Dendritic cell treated with granulocyte-macrophage colony-stimulating factor and Interleukin-4, amounts not matched to agents 40 ng/mL and 50 ng/mL, for 4 days (primary cell): Measurements from ENCODE around the gene SRPK3.

Experiments
- H3K27ac Mint-ChIP-seq: one replicate; pipeline ENCODE4 v1.8.0; 2022; ENCODE audit warnings: mild to moderate bottlenecking, mixed read lengths
- H3K27me3 Mint-ChIP-seq: one replicate; pipeline ENCODE4 v1.8.0; 2022; ENCODE audit warnings: mild to moderate bottlenecking, mixed read lengths
- H3K36me3 Mint-ChIP-seq: one replicate; pipeline ENCODE4 v1.8.0; 2022; ENCODE audit warnings: low read depth, mixed read lengths
- H3K4me1 Mint-ChIP-seq: one replicate; pipeline ENCODE4 v1.8.0; 2022; ENCODE audit warnings: low read depth, mixed read lengths
- H3K4me3 Mint-ChIP-seq: one replicate; pipeline ENCODE4 v1.8.0; 2022; ENCODE audit warnings: mild to moderate bottlenecking, moderate library complexity, mixed read lengths
- H3K9me3 Mint-ChIP-seq: one replicate; pipeline ENCODE4 v1.8.0; 2022; ENCODE audit warnings: mixed read lengths
- intact Hi-C: fragments of 100-400 bp; cut with micrococcal nuclease; formaldehyde crosslinking; loops from one replicate; pipeline ENCODE4 v1.15.0; 2022

SRPK3 gene, protein sequence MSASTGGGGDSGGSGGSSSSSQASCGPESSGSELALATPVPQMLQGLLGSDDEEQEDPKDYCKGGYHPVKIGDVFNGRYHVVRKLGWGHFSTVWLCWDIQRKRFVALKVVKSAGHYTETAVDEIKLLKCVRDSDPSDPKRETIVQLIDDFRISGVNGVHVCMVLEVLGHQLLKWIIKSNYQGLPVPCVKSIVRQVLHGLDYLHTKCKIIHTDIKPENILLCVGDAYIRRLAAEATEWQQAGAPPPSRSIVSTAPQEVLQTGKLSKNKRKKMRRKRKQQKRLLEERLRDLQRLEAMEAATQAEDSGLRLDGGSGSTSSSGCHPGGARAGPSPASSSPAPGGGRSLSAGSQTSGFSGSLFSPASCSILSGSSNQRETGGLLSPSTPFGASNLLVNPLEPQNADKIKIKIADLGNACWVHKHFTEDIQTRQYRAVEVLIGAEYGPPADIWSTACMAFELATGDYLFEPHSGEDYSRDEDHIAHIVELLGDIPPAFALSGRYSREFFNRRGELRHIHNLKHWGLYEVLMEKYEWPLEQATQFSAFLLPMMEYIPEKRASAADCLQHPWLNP

DNA sequence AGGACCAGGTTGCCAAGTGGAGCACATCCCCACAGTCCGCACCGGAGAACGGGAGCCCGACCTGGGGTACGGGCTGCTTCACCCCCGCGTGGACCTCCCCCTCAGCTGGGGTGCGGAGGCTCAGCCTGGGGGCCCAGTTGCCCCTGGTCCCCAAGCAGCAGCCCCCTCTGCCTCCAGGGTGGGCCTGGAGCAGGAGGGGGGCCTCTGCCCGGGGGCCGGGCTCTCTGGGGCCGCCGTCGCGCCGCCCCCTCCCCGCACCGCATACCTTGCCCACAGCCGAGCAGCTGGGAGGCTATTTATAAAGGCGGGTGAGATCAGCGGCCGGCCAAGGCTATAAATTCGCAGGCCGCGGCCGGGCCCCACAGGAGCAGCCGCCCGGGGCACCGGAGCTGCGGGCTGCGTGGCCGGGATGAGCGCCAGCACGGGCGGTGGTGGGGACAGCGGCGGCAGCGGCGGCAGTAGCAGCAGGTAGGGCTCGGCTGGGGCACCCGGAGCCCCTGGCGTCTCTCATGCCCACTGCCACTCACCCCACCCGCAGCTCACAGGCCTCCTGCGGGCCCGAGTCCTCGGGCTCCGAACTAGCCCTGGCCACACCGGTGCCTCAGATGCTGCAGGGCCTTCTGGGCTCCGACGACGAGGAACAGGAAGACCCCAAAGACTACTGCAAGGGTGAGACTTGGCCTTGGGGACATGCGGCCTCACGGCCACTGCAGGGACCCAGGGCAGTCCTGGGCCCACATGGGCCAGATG is at the start of gene SRPK3:
TSS of gene SRPK3 (plus strand) at position 364 of the 750 bp plus-strand sequence. CDS start at position 410, 46 bp downstream.
- intact Hi-C loops, result no loop called here
- Mint-ChIP-seq H3K4me3 (no peak within 1 kb of the TSS), H3K9me3 (no peaks in the 10 kb centered on the region), H3K27ac (peak within 1 kb of the TSS; percentile 42), H3K36me3 (peaks cover 35% of the 10 kb centered on the region), H3K27me3 (peaks cover 37% of the 10 kb centered on the region), H3K4me1 (peaks cover 7% of the 10 kb centered on the region)

DNA sequence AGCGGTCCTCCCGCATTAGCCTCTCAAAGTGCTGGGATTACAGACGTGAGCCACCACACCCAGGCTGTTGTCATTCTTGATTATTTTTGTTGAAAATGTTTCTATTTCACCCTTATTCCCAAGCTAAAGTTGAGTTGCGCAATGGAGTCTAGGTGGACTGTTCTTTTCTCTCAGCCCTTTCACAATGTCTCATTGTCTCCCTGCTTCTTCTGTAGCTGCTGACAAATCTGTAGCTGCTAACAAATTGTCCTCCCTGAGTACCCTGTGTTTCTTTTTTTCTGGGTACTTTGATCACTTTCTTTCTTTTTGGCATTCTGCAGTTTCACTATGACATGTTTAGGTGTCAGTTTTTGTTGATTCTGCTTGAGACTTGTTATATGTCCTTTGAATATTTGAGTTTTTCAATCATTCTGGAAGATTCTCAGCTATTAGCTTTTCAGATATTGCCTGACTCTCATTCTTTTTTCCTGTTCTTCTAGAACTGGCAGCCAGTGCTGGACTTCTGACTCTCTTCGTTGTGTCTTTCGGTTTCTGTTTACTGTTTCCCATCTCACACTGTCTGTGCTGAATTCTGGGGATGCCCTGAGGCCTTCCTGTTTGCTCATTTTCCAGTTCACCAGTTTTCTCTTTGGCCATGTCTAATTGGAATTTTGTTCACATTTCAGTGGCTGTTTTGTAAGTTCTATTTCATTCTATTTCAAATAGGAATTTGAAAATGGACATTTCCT is 49.6 kb upstream of the SRPK3 start:
- peaks cover 76% of the 10 kb centered on the region for H3K36me3 Mint-ChIP-seq
- intact Hi-C loops, result no loop called here
- no peak overlapping the region for H3K4me3 Mint-ChIP-seq
- peak overlapping the region; percentile 92 for H3K27ac Mint-ChIP-seq
- no peaks in the 10 kb centered on the region for H3K27me3 Mint-ChIP-seq
- H3K4me1 Mint-ChIP-seq, result peaks cover 64% of the 10 kb centered on the region
- no peaks in the 10 kb centered on the region for H3K9me3 Mint-ChIP-seq

DNA sequence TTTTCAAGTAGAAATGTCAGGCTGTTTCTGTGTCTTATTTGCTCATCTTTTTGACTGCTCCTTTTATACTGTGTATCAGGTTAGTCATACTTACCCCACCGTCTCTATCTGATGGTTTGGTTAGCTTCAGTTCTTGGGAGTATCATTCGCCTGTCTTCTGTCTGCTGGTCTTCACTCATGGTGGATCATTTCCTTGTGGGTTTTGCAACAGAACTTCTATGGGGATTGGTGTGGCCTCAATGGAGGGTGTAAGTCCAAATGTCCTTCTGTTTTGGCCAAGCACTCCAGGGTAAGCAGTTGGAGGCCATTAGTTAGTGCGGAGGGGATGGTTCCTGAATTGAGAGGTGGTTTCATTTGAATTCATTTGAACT is 49.0 kb upstream of the SRPK3 start:
- Mint-ChIP-seq H3K36me3 (peaks cover 81% of the 10 kb centered on the region), H3K9me3 (no peaks in the 10 kb centered on the region), H3K27ac (peak overlapping the region; percentile 92), H3K4me3 (peak overlapping the region; percentile 51), H3K4me1 (peaks cover 63% of the 10 kb centered on the region), H3K27me3 (no peaks in the 10 kb centered on the region)
- intact Hi-C loops, result no loop called here

DNA sequence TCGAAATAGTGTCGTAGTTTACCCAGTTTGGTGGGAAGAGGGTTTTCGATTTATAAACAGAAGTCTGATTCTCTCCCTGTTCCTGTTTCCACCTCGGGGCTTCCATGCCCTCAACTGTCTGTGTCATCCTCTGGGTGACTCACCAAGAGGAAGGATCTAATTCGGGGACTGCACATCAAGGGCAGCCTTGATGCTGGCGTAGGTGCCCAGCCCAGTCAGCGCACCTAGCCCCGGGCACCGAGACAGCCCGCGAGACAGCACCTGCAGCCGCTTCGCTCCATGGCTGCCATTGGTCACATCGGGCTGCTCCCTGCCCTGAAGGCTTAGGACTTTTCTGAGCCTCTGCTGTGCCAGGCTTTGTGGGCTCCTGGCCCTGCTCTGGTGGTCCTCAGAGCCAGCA is 48.4 kb upstream of the SRPK3 start:
- Mint-ChIP-seq H3K4me3 (peak overlapping the region; percentile 51), H3K4me1 (peaks cover 57% of the 10 kb centered on the region), H3K27me3 (no peaks in the 10 kb centered on the region), H3K9me3 (no peaks in the 10 kb centered on the region), H3K36me3 (peaks cover 87% of the 10 kb centered on the region), H3K27ac (peak overlapping the region; percentile 92)
- intact Hi-C loops, result no loop called here

DNA sequence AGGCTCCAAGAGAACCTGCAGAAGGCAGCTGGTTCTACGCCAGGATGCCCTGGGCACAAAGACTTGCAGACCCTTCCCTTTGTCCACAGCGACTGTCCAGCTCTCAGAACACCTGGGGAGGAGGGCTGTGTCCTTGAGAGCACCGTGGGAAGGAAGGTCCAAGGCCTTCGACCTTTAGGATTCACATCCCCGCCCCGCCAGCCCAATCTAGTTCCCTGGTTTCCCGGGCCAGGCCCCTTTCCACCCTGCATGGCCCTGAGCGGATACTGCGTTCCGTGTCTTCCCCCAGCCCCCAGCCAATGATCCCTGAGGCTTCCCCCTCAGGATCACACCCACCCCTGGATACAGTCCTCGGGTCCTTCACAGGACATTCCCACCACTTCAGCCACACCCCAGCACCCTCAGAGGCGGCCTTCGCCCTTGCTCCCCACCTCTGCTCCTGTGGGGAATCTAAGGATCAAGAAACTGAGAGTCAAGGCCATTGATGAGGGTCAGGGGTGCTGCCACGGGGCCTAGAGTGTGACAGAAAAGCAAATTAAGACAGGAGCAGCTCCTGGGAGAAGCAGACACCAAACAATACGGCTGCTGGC is 47.1 kb upstream of the SRPK3 start:
- peaks cover 47% of the 10 kb centered on the region for H3K4me1 Mint-ChIP-seq
- H3K27me3 Mint-ChIP-seq, result no peaks in the 10 kb centered on the region
- H3K36me3 Mint-ChIP-seq, result peaks cover 91% of the 10 kb centered on the region
- H3K4me3 Mint-ChIP-seq, result no peak overlapping the region
- H3K9me3 Mint-ChIP-seq, result no peaks in the 10 kb centered on the region
- peak overlapping the region; percentile 92 for H3K27ac Mint-ChIP-seq
- intact Hi-C loops, result no loop called here

DNA sequence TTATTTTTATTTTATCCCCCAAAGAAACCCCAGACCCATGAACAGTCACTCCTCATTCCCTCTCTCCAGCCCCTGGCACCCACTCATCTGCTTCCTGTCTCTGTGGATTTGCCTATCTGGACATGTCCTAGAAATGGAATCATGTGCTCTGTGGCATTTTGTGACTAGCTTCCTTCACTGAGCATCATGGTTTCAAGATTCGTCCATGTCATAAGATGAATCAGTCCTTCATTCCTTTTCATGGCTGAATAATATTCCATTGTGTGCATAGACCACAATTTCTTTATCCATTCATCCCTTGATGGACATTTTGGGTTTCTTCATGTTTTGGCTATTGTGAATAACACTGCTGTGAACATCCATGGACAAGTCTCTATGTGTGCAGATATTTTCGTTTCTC is 46.0 kb upstream of the SRPK3 start:
- Mint-ChIP-seq H3K27me3 (no peaks in the 10 kb centered on the region), H3K4me3 (no peak overlapping the region), H3K36me3 (peaks cover 91% of the 10 kb centered on the region), H3K27ac (no peak overlapping the region), H3K9me3 (no peaks in the 10 kb centered on the region), H3K4me1 (peaks cover 37% of the 10 kb centered on the region)
- intact Hi-C loops, result no loop called here

DNA sequence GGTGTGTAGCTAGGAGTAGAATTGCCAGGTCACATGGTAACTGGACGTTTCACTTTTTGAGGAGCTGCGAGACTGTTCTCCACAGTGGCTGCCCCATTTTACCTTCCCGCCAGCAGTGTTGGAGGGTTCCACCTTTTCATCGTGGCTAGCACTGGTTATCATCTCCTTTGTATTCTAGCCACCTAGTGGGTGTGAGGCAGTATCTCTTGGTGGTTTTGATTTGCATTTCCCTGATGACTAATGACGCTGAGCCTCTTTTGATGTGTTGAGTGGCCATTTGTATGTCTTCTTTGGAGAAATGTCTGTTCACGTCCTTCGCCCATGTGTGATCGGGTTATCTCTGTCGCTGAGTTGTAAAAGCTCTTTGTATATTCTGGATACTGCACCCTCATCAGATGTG is 45.6 kb upstream of the SRPK3 start:
- Mint-ChIP-seq H3K9me3 (no peaks in the 10 kb centered on the region), H3K27ac (no peak overlapping the region), H3K36me3 (peaks cover 92% of the 10 kb centered on the region), H3K27me3 (no peaks in the 10 kb centered on the region), H3K4me3 (no peak overlapping the region), H3K4me1 (peaks cover 37% of the 10 kb centered on the region)
- intact Hi-C loops, result no loop called here

DNA sequence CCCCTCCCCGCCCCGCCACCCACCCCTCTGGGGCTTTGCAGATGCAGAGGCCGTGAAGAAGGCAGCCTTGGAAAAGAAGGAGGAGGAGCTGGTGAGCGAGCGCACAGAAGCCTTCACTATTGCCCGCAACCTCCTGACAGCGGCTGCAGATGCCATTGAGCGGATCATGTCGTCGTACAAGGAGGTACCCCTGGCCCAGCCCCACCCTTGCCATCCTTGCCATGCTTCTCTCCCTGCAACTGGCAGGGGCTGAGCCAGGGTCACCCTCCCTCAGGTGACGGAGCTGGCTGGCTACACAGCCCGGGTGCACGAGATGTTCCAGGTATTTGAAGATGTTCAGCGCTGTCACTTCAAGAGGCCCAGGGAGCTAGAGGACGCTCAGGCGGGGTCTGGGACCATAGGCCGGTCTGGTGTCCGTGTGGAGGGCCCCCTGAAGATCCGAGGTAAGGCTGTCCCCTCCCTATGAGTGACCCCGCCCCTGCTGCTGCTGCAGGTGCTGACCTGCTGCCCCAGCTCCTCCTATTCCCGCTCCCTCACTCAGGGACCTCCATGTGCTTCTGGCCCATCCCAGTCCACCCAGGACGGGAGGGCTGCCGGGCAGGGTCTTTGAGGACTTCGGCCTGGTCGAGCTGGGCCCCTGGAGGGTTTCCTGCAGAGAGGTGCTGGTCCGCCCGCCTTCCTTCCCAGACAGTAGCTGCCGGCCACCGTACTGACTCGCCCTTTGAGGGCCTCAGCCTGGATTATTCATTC is 44.6 kb upstream of the SRPK3 start:
- no peak overlapping the region for H3K4me3 Mint-ChIP-seq
- no peak overlapping the region for H3K27ac Mint-ChIP-seq
- H3K9me3 Mint-ChIP-seq, result no peaks in the 10 kb centered on the region
- peaks cover 92% of the 10 kb centered on the region for H3K36me3 Mint-ChIP-seq
- H3K27me3 Mint-ChIP-seq, result no peaks in the 10 kb centered on the region
- intact Hi-C loops, result no loop called here
- peaks cover 29% of the 10 kb centered on the region for H3K4me1 Mint-ChIP-seq

DNA sequence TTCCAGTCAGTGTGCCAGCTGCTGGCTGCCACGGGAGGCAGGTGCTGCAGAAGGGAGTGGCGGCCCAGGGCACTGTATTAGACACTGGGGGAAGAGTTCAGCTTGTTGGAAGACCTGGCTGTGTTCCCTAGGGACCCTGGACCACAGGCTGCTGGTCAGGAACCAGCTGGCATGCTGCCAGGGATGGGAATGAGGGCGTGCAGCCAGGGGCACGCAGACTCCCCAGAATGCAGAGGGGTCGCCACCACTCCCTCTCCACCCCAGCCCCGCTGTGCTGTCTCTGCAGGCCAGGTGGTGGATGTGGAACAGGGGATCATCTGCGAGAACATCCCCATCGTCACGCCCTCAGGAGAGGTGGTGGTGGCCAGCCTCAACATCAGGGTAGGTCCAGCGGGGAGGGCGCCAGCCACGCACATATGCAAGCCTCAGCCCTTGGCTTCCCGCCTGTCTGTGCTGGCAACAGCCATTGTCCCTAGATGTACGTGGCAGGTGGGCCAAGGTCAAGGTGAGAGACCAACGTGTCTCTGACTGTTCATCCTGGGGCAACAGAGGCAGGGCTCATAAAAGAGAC is 43.9 kb upstream of the SRPK3 start:
- no peaks in the 10 kb centered on the region for H3K9me3 Mint-ChIP-seq
- H3K4me3 Mint-ChIP-seq, result no peak overlapping the region
- intact Hi-C loops, result no loop called here
- H3K4me1 Mint-ChIP-seq, result peaks cover 22% of the 10 kb centered on the region
- H3K27ac Mint-ChIP-seq, result no peak overlapping the region
- H3K27me3 Mint-ChIP-seq, result no peaks in the 10 kb centered on the region
- H3K36me3 Mint-ChIP-seq, result peaks cover 92% of the 10 kb centered on the region

DNA sequence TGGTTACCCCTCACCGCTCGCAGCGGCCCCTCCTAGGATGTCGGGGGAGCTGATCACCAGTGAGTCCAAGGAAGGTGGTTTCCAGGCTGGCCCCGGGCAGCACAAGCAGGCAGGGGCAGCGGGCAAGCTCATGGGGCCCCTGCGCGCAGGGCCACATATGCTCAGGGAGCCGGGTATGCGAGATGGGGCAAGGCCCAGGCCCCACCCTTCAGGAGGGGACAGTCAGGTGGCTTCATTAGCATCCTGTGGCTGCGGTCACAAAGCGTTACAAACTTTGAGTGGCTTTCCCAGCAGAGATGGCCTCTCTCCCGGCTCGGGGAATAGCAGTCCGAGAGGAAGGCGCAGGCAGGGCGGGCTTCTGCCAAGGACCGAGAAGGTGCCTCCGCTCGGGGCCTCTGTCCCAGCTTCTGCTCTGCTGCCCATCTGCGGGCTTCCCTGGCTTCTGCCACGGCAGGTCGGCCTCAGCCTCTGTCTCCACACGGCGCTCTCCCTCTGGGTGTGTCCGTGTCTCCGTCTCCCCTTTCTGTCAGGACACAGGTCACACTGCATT is 42.7 kb upstream of the SRPK3 start:
- Mint-ChIP-seq H3K27me3 (no peaks in the 10 kb centered on the region), H3K4me3 (no peak overlapping the region), H3K27ac (no peak overlapping the region), H3K9me3 (no peaks in the 10 kb centered on the region), H3K4me1 (peaks cover 12% of the 10 kb centered on the region), H3K36me3 (peaks cover 100% of the 10 kb centered on the region)
- intact Hi-C loops, result no loop called here

DNA sequence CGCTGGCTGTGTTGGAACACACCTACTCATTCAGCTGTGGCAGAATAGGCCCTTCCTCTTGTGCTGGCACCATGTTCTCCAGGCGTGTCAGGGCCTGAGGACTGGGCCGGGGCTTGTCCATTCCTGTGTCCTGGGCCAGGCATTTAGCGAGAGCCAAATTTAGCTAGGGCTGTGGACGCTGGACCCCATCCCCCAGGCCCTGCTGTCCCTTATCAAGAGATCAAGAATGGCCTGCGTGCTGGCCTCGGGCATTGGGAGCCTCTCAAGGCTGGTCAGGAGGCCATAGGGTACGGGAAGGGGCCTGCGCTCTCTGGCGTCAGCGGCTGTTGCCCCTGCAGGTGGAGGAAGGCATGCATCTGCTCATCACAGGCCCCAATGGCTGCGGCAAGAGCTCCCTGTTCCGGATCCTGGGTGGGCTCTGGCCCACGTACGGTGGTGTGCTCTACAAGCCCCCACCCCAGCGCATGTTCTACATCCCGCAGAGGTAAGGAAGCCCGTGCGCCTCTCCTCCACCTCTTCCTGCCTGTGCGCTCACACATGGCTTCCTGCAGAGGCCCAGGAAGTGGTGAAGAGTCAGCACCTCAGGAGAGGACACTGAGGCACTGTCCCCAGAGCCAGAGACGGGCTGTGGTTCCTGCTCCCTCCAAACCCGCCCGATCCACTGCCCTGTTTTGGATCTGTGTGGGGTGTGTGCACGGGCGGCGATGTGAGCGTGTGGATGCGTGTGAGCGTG is 40.9 kb upstream of the SRPK3 start:
- Mint-ChIP-seq H3K4me1 (peaks cover 17% of the 10 kb centered on the region), H3K4me3 (no peak overlapping the region), H3K36me3 (peaks cover 94% of the 10 kb centered on the region), H3K9me3 (no peaks in the 10 kb centered on the region), H3K27me3 (peaks cover 12% of the 10 kb centered on the region), H3K27ac (no peak overlapping the region)
- intact Hi-C loops, result no loop called here

DNA sequence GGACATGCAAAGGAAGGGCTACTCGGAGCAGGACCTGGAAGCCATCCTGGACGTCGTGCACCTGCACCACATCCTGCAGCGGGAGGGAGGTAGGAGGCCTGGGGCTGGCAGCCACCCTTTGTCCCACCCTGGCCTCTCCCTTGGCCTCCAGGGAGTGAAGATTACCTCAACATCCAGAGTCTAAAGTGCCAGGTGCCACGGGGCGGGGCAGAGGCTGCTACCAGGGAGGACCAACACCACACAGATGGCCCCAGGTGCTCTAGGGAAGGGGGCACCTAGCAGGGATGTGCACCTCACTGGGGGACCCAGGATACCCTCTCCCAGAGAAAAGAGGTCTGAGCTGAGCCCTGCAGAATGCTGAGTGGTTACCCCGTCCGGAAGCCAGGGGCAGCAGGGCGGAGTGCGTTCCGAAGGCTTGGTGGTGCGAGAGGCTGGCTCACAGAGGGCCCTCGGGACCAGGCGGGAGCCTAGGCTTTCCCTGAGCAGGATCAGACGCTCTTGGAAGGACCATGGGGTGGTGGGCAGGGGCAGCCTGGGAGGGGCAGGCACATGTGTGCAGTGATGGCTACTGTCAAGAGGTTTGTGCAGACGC is 40.1 kb upstream of the SRPK3 start:
- Mint-ChIP-seq H3K4me3 (no peak overlapping the region), H3K27ac (no peak overlapping the region), H3K4me1 (peaks cover 16% of the 10 kb centered on the region), H3K36me3 (peaks cover 86% of the 10 kb centered on the region), H3K27me3 (peaks cover 14% of the 10 kb centered on the region), H3K9me3 (no peaks in the 10 kb centered on the region)
- intact Hi-C loops, result no loop called here
